GM21360 (cell line): ENCODE data around the gene TSPAN18.

Experiments used
- ATAC-seq: cut with Tn5 transposase; IDR thresholded peaks from one replicate; pipeline ENCODE4 v1.9.1; 2021; ENCODE audit warnings: mild to moderate bottlenecking, moderate library complexity; ENCODE audit not compliant: unreplicated experiment

The TSPAN18 gene

GRCh38 chr11:44726283-44727113 lies at the start of gene TSPAN18:
TSPAN18 (plus strand) TSS chr11:44726962; CDS start chr11:44906417, 179,455 bp downstream.
- no peak for ATAC-seq

- ATAC-seq, result no peak
Observed at GRCh38 chr11:44680982-44681597, 45.7 kb upstream of the TSPAN18 start.

- no peak for ATAC-seq
Observed at GRCh38 chr11:44681698-44682097, 45.1 kb upstream of the TSPAN18 start.

- no peak for ATAC-seq
Observed at GRCh38 chr11:44684859-44685281, 41.9 kb upstream of the TSPAN18 start.

- no peak for ATAC-seq
Observed at GRCh38 chr11:44687388-44687787, 39.4 kb upstream of the TSPAN18 start.

DNA sequence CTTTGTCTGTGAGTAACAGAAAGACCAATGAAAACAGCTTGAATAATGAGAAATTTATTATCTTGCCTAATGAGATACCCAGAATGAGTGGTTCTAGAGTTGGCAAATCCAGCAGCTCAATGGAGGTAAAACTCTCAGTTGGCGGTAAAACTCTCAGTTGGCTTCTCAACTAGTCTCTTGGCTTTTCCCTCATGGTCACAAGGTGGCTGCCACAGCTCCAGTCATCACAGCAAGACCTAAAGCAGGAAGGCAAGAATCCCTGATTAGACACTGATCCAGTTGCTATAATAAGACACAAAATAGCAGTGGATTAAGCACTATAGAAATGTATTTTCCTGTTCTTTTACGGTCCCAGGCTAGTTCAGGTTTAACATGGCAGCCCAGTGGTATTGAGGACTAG lies 37.5 kb upstream of the TSPAN18 start:
- ATAC-seq, result no peak

DNA sequence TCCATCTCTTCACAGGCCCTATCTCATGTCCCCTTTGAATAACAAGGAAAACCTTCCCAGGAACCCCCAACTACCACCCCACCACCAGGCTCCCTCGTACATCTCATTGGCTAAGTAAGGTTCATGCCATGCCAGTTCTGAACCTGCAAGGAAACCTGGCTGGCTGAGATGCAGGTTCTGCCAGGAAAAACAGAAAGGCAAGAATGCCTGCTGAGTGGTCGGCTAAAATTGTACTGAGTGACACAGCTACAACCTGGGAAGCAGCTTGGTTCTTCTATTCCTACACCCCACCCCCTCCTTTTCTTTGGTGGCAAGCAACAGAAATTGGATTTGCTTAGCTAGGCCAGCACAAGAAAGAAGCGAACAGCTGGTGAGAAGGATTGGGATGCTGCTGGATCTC lies 36.1 kb upstream of the TSPAN18 start:
- no peak for ATAC-seq

DNA sequence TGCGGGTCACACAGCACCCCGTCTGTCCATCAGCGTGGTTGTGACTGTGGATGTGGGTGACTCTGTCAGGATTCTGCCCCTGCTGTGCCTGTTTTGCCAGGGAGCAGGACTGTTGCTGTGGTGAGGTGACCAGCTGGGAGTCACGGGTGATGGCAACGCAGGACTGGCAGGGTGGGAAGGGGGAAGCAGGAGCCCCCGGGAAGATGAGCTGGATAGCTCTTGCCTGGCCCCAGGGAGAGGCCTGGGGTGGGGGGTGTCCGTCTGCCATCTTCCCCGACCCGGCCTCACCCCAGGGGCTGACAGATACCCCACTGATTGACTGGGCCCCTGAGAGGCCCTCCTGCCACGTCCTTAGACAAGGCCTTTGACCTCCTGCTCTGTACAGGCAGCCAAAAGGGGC lies 34.3 kb upstream of the TSPAN18 start:
- no peak for ATAC-seq

GRCh38 chr11:44693654-44694119 lies 33.1 kb upstream of the TSPAN18 start:
- no peak for ATAC-seq

DNA sequence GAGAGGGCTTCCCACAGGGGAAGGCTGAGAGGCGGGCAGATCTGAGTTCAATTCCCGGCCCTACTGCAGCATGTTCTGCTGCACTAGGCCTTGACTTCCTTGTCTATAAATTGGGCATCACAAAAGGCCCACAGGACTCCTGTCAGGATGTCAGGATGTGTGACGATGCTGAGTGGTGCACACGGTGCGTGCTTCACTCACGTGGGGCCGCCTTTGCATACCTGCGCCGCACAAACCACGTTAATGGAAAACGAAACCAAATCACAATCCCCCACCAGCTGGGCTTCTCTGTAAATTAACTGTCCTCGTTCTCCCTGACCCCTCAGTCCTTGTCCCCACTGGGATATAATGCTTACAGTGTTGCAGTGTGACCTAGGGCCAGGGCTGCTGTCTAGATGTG lies 32.3 kb upstream of the TSPAN18 start:
- ATAC-seq, result no peak

DNA sequence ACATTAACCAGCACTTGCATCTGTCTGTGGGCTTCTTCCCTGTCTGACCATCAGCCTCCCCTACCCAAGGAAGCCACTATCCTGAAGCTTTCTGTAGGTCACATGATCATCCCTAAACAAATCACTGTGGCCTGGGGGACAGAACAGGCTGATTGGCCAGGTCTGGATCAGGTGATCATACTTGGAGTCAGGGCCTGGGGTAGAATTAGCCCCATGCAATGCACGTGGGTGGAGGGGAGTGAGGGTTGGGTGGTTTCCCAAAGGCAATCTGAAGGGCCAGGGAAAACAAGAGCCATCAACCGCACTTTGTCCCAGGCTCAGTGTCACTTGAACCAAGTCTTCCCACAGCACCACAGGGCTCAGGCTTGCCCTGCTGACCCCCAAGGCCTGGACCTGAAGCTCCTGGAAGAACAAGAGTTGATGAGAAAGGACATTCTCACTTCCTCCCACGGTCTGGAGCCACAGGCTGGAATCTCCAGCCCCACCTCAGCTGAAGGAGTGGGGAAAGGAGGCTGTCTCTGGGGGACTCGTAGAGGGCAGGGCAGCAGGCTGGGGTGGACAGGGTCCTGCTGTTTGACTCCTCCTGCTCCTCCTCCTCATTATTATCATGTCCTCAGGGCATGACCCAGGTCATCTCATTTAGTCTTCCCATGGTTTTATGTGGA lies 31.5 kb upstream of the TSPAN18 start:
- no peak for ATAC-seq

DNA sequence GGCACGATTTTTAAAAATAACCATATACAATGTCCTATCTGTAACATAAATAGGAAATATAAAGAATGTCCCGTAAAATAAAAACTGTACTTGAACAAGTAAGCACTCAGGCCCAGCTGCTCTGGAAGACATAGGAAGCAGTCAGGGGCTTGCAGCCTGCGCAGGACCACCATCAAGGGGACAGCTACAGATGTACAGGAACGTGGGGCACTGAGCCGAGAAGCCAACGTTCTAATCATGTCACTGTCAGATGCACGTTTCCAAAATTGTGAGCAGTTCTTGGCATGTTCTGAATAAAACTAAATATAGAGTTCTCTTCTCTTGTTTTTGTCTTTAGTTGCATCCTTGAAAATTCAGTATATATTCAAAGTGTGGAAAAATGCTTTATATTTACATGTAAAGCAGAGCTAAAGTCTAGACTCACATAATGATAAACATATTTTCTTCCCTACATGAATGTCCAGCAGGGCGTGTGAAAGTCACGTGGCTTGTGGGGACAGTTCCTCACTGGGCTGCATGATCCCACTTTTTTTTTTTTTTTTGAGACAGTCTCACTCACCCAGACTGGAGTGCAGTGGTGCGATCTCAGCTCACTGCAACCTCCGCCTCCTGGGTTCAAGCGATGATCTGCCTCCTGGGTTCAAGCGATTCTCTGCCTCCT lies 28.4 kb upstream of the TSPAN18 start:
- ATAC-seq, result no peak

- no peak for ATAC-seq
Observed at GRCh38 chr11:44699497-44700408, 27.0 kb upstream of the TSPAN18 start.

- ATAC-seq, result no peak
Observed at GRCh38 chr11:44701276-44701675, 25.5 kb upstream of the TSPAN18 start.

DNA sequence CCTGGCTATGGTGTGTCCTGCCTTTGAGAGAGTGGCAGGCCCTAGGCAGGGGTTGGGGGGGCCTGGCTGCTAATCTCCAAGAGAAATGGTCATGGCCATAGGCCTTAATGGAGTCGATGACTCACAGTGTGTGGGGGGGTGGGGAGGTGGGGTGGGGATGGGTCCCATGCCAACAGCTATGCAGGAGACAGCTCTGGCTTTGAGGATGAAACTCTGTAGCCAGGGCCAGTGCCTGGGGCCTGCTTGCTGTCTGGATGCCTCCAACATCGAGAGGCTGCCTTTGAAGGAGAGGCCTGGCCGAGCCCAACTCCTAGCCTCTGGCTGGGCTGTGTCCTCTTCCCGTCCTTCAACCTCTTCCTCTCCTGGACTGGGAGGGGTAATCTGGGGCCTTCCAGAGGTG lies 23.9 kb upstream of the TSPAN18 start:
- ATAC-seq, result no peak

DNA sequence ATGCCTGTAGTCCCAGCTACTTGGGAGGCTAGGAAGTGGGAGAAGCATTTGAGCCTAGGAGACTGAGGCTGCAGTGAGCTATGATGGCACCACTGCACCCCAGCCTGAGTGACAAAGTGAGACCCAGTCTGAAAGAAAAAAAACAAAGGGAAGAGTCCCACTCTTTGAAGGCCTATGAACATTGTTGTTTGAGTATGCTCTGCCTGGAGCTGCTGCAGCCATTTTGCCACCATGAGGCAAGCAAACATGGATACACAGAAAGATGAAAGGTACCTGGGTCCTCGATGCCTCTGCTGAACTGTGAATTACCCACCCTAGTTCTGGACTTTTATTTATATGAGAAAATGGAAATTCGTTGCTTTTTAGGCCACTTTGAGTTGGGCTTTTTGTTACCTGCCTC lies 19.7 kb upstream of the TSPAN18 start:
- ATAC-seq, result no peak

DNA sequence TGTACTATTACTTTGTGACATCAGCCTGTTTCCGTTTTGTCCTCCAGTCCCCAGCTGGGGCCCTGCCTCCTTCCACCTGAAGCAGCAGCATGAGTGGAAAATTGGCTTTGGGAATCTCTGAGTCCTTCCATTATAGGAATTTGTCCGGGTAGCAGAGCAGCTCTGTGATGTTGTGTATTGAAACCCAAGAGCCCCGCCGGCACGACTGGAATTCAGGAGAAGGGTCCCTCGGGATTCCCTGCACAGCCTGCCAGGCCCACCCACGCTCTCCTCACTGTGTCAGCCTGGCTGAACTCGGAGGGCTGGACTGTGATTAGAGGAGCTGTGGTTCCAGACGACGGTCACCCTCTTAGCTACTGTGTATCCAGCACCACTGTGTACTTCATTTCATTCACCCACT lies 18.8 kb upstream of the TSPAN18 start:
- no peak for ATAC-seq

- no peak for ATAC-seq
Observed at GRCh38 chr11:44708523-44709280, 18.1 kb upstream of the TSPAN18 start.

DNA sequence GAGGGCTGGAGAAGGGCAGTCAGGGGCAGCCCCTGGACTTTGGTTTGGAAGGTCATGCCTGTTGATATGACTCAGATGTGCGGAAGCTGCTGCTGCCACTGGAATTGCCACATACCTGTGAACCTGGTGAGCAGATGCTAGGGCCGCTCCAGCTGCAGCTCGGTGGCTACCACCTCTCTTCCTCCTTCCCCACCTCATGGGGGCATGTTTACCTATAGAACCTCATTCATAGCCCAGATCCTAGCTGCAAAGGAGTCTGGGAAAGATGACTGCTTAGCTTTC lies 17.5 kb upstream of the TSPAN18 start:
- no peak for ATAC-seq

GRCh38 chr11:44709966-44710365 lies 16.8 kb upstream of the TSPAN18 start:
- no peak for ATAC-seq
